HK-2 (cell line): ENCODE measurements around the gene PPP4R4.

Experiments used
- DNase-seq: peaks from one replicate; pipeline ENCODE4 v3.0.0-alpha.2; 2018; ENCODE audit not compliant: unreplicated experiment

The PPP4R4 gene, protein sequence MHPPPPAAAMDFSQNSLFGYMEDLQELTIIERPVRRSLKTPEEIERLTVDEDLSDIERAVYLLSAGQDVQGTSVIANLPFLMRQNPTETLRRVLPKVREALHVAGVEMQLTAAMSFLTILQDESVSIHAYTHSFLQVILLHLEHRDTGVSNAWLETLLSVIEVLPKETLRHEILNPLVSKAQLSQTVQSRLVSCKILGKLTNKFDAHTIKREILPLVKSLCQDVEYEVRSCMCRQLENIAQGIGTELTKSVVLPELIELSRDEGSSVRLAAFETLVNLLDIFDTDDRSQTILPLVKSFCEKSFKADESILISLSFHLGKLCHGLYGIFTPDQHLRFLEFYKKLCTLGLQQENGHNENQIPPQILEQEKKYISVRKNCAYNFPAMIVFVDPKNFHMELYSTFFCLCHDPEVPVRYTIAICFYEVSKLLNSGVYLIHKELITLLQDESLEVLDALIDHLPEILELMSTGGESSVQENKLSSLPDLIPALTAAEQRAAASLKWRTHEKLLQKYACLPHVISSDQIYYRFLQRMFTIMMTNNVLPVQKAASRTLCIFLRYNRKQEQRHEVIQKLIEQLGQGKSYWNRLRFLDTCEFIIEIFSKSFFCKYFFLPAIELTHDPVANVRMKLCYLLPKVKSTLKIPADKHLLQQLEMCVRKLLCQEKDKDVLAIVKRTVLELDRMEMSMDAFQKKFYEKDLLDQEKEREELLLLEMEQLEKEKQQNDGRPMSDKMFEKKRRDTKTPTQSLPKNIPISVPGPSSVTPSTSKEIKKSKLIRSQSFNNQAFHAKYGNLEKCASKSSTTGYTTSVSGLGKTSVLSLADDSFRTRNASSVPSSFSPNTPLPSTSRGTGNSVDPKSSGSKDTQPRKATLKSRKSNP

DNA sequence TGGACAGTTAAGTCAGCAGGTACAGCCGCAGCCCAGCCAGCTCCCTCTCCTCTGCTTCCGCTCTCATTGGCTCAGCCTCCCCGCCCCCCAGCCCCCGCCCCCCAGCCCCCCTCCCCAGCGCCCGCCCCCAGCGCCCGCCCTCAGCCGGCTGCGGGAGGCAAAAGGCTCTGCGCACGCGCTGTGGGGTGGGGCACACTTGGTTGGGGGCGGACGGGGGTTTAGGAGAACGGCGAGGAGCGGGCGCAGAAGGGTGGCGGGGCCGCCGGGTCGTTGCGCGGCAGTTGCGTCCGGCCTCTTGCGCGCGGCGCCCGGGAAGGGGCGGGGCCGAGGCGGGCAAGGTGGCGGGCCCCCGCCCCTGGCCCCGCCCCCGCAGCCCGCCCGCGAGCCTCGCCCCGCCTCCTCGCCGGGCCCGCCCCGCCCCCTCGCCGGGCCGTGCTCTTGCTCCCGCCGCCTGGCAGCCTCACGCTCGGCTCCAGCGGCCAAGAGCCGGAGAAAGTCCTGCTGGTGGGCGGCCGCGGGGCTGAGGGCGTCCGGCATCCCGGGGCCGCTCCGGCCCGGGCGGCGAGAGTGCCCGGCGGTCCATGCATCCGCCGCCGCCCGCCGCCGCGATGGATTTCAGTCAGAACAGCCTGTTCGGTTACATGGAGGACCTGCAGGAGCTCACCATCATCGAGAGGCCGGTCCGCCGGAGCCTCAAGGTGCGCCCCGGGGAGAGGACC lies at the start of gene PPP4R4:
TSS of gene PPP4R4 (plus strand) at position 438 of the 719 bp plus-strand sequence. CDS start at position 582, 144 bp downstream.
- peak; percentile 95 for DNase-seq

DNA sequence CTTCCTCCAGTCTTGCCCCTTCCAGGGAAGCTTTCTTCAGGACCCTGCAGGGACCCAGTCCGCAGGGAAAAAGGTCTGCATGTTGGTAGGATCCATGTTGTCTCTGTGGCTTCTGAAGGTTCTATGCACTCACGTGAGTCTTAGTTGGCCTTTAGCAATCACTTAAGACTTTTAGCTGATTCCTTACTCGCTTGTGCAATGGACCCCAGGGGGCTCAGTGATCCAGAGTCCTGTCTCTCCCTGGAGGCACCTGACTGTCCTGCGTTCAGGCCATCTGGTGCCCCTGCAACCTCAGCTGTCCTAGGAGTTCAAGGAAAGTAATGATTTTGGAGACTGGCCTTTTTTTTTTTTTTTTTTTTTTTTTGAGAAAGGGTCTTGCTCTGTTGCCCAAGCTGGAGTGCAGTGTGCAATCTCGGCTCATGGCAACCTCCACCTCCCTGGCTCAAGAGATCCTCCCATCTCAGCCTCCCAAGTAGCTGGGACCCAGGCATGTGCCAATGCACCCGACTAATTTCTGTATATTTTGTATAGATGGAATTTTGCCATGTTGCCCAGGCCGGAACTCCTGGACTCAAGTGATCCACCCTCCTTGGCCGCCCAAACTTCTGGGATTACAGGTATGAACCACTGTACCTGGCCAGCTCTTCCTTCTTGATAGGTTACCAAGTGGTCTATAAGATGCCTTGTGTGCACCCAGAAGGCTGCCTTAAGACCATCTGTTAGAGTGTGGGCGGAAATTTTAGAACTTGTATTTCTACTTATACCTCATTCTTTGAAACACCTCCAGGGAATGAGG lies 49.3 kb upstream of the PPP4R4 start:
- DNase-seq: no peak

- no peak for DNase-seq
Measured at GRCh38 chr14:94125659-94126418, 48.3 kb upstream of the PPP4R4 start.

DNA sequence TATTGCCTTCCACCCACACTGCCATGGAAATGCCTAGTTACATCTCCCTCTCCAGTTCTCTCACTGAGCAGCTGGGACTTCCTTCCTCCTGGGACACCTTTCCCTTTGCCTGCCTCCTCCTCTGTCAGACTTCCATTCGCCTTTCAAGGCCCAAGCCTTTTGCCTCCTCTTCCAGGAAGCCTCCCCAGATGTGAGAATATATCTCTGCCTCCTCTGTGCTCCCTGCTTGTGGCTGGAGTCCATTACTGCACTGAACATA lies 47.8 kb upstream of the PPP4R4 start:
- no peak for DNase-seq

GRCh38 chr14:94126800-94127199 lies 47.3 kb upstream of the PPP4R4 start:
- DNase-seq: no peak

DNA sequence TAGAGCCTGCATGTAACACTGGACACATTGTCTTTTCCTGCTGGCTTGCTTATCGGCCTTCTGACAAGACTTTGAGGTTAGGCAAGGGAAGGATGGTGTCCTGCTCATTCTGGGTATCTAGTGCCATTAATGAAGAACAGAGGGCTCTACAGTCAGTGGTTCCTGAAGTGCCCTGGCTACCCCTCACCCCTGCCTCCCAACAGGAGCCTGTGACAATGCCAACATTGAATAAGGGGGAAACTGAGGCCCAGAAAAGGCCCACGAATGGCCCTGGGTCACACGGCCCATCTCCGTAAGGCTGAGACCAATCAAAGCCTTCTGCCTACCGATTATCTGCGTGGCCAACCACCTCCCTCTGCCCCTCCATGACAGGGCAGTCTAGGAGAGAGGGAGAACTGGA lies 46.8 kb upstream of the PPP4R4 start:
- DNase-seq: no peak

DNA sequence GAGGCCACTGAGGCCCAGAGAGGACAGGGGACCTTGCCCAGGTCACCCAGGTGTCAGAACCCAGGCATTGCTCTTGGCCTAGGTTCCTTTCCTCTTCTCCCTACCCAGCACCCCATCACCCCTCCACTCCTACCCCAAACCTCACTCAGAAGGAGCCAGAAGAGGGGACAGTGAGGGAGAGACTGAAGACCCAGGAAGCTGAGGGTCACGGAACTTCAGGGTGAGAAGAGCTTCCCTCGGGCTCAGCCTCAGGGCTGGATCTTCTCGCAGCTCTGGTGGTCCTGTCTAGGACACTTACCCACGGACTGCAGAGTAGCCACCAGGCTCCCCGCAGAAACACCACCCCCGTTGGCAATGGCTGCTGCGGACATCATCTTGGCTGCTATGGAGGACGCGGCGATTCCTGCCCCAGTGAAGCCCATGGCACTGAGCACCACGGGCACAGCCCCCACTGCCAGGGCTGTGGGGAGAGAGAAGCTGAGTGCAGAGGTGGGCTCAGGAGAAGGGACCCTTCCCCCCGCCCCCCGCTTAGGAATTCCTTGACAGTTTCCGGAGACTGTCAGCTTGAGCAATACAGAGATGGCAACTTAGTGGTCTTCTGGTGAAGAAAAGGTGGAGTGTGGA lies 45.8 kb upstream of the PPP4R4 start:
- DNase-seq: no peak

DNA sequence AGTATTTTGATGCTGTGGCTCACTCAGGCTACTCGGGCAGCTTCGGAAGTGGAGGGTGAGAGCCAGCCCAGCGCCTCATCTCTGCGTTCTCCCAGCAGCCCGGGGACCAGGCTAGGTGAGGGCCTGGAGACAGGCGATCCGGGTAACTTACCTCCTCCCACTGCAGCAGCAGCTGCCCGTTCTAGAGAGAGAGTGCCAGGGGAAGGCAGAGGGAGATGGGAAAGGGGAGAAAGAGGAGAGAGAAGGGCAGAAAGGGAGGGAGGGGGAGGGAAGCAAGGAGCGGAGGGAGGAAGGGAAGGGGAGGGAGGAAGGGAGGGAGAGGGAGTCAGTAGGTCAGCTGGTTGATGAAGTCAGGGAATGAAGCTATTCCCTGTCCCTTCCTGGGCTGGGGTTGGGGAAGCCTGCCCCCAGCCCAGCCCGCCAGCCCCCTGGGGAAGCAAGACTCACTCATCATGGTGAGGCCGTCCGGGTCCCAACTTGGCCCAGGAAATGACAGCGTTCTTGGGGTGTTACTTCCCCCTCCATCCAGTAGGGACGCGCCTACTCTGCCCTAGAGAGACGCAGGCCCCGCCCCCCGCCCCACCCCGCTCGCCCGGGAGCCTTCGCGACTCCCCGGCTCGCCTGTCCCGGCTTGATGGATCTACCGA lies 44.9 kb upstream of the PPP4R4 start, which contains the start of gene IFI27L2:
TSS of gene IFI27L2 (minus strand) at position 494 of the 647 bp plus-strand sequence. CDS start at position 454, 40 bp downstream.
- peak; percentile 80 for DNase-seq

GRCh38 chr14:94129758-94130414 lies 44.2 kb upstream of the PPP4R4 start:
- DNase-seq: peak; percentile 17

DNA sequence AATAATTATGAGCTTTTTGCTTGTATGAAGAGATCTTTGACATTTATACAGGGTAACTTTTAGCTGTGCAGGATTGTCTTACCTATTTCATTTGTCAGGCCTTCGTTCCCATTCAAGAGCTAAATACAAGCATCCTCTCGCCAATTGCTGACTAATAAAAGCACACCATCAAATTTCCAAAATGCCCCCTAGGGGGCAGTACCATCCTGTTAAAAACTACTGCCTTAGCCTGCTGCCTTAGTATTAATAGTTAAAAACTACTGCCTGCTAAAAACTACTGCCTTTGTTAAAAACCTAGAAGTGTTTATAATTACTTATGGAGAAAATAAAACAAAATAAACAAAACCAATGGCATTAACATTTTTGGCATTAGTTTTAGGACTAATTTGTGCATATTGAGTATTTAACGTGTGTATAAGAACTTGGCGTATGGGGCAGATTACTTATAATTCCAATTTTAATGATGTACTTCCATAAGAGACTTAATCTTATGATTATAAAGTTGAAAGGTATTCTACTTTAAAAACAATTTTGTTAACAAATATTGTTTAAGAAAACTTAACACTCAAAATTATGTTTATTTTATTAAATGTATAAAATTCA lies 41.7 kb upstream of the PPP4R4 start:
- peak; percentile 48 for DNase-seq

DNA sequence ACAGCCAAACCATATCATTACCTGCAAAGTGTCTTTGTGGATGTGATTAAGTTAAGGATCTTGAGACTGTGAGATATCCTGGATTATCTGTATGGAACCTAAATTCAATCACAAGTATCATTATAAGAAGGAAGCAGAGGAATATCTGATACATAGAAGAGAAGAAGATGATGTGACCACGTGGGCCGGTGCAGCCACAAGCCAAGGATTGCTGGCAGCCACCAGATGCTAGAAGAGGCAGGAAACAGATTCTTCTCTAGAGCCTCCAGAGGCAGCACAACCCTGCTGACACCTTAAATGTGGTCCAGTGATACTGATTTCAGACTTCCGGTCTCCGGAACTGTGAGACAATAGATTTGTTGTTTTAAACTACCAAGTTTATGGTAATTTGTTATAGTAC lies 38.6 kb upstream of the PPP4R4 start:
- no peak for DNase-seq

- peak; percentile 90 for DNase-seq
Measured at GRCh38 chr14:94136575-94137331, 37.4 kb upstream of the PPP4R4 start.

DNA sequence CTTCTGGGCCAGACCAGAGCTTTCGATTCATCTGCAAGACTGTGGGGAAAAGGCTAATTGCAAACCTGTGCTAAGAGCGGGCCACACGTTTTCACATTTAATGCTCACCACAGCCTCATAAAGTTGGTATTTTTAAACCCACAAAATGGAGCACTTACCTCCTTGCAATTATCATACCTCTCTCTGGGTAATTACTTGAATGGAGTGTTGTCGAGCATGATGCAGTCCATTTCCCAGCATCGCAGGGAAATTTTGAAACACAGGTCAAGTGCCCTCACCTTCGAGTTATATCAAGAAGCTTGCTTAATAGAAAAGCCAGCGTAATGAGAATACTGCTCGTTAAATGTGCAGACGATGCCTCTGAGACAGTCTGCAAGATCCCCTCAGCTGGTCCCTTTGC lies 35.9 kb upstream of the PPP4R4 start:
- no peak for DNase-seq

GRCh38 chr14:94139006-94139405 lies 35.1 kb upstream of the PPP4R4 start:
- no peak for DNase-seq

DNA sequence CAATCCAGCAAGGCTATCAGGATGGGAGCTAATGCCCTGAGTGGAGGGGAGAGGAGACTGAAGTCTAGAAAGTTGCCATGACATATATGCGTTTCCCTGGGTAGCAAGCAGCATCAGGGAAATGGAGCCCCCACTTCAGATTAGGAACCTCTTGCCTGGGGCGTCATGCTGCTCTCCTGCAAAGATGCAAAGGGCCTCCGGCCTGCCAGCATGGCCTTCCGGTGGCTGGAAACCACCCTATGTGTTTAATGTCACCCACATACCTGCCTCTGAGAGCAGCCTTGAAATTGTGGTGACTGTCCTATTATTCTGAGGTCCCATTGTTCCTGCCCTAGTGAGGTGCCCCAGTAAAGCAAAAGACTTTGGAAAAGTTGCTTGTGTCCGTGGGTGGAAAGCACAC lies 34.7 kb upstream of the PPP4R4 start:
- no peak for DNase-seq

GRCh38 chr14:94142247-94142646 lies 31.9 kb upstream of the PPP4R4 start:
- DNase-seq: no peak

GRCh38 chr14:94142836-94143235 lies 31.3 kb upstream of the PPP4R4 start:
- no peak for DNase-seq

- DNase-seq: no peak
Measured at GRCh38 chr14:94143239-94143638, 30.9 kb upstream of the PPP4R4 start.
